H1 (cell line): ENCODE results near the gene KCNJ18. TPM values are rescaled to one million over a fixed set of nuclear protein-coding genes. Genes with fewer than 3 reads are reported as not detected.
"Not testable (repeated sequence)": the region's sequence is repeated elsewhere in the genome, so short reads cannot be mapped to it uniquely, and the experiment has no call there.

Source experiments
- CTCF ChIA-PET: fragments of 300-600 bp; sonication (Branson Sonifier 250); formaldehyde crosslinking; loops from one replicate; lab custom pipeline; 2021; ENCODE audit not compliant: partially characterized antibody; lab: Charles Lee
- POLR2A ChIA-PET: fragments of 300-600 bp; sonication (Branson Sonifier 250); formaldehyde crosslinking; loops from one replicate; lab custom pipeline; 2021; ENCODE audit warnings: inconsistent platforms; ENCODE audit not compliant: partially characterized antibody; lab: Charles Lee
- DNase-seq, 2 experiments: peaks; one replicate each; pipeline versions ENCODE4 v3.0.0 to v3.0.0-alpha.2; 2010 to 2022; ENCODE audit warnings: low spot score in 2 of 2, low read depth in 1 of 2, mixed read lengths in 1 of 2
- FAIRE-seq: peaks from 2 replicates; lab custom pipeline; 2011; peaks lifted over from hg19 to GRCh38; lab: Jason Lieb, UNC
- H2AFZ ChIP-seq: 2 replicates; pipeline ENCODE4 v1.8.1; 2012; ENCODE audit warnings: low read length, inconsistent platforms
- H2AK5ac ChIP-seq: 2 replicates; pipeline ENCODE4 v1.6.1; 2013; ENCODE audit warnings: low read depth, low read length
- H2BK120ac ChIP-seq: replicated peaks from 2 replicates; pipeline ENCODE3; 2013; ENCODE audit warnings: low read depth, low read length, inconsistent platforms
- H2BK12ac ChIP-seq: 2 replicates; pipeline ENCODE4 v1.6.1; 2013; ENCODE audit warnings: low read depth, low read length
- H2BK15ac ChIP-seq: 2 replicates; pipeline ENCODE4 v1.6.1; 2013; ENCODE audit warnings: low read length
- H2BK20ac ChIP-seq: 2 replicates; pipeline ENCODE4 v1.6.1; 2013; ENCODE audit warnings: low read length
- H2BK5ac ChIP-seq: 2 replicates; pipeline ENCODE4 v1.6.1; 2013; ENCODE audit warnings: low read depth, low read length
- H3K14ac ChIP-seq: 2 replicates; pipeline ENCODE4 v1.6.1; 2013; ENCODE audit warnings: inconsistent platforms; ENCODE audit not compliant: insufficient read length
- H3K18ac ChIP-seq: 2 replicates; pipeline ENCODE4 v1.6.1; 2013; ENCODE audit warnings: low read length; ENCODE audit errors: extremely low read depth
- H3K23ac ChIP-seq: 2 replicates; pipeline ENCODE4 v1.6.1; 2013; ENCODE audit warnings: inconsistent platforms; ENCODE audit not compliant: insufficient read length
- H3K23me2 ChIP-seq: 2 replicates; pipeline ENCODE4 v1.6.1; 2013; ENCODE audit warnings: low read depth, low read length
- H3K27ac ChIP-seq: 2 replicates; pipeline ENCODE4 v1.6.1; 2011; ENCODE audit warnings: low read depth, low read length, inconsistent platforms
- H3K27me3 ChIP-seq, 4 experiments: replicated peaks in 1 of 4; 1 replicate in 1 of 4; 2 replicates in 3 of 4; pipeline versions ENCODE4 v1.6.1 to v1.8.1; 2011 to 2013; ENCODE audit warnings: low read length in 3 of 4, mild to moderate bottlenecking in 3 of 4, inconsistent platforms in 2 of 4, mixed read lengths in 2 of 4, moderate library complexity in 1 of 4; ENCODE audit not compliant: control insufficient read depth in 3 of 4, insufficient read depth in 3 of 4; ENCODE audit errors: extremely low read depth in 1 of 4
- H3K36me3 ChIP-seq, 4 experiments: 2 replicates each; pipeline versions ENCODE4 v1.6.1 to v1.8.1; 2011 to 2013; ENCODE audit warnings: mild to moderate bottlenecking in 4 of 4, low read length in 3 of 4, moderate library complexity in 2 of 4, control low read depth in 1 of 4, inconsistent platforms in 1 of 4; ENCODE audit not compliant: insufficient read depth in 4 of 4, control insufficient read depth in 2 of 4
- H3K4ac ChIP-seq: replicated peaks from 2 replicates; pipeline ENCODE3; 2013; ENCODE audit warnings: low read length, low read depth, mixed read lengths, inconsistent platforms; ENCODE audit not compliant: insufficient read length
- H3K4me1 ChIP-seq, 4 experiments: replicated peaks in 1 of 4; 1 replicate in 1 of 4; 2 replicates in 3 of 4; pipeline versions ENCODE4 v1.6.1 to v1.8.1; 2011 to 2013; ENCODE audit warnings: low read length in 3 of 4, inconsistent platforms in 2 of 4, mixed read lengths in 1 of 4; ENCODE audit not compliant: insufficient read depth in 4 of 4, control insufficient read depth in 3 of 4
- H3K4me2 ChIP-seq, 2 experiments: 2 replicates each; pipeline versions ENCODE4 v1.6.1 to v1.8.1; 2011 to 2013; ENCODE audit warnings: low read depth in 2 of 2, low read length in 2 of 2, control low read depth in 1 of 2, inconsistent platforms in 1 of 2, mild to moderate bottlenecking in 1 of 2; ENCODE audit not compliant: insufficient read depth in 1 of 2
- H3K4me3 ChIP-seq, 4 experiments: fragments of 200-600, 300-600 bp in 1 of 4; sonication (generic), shearing (Covaris generic), sonication (Bioruptor Twin) in 1 of 4; 2 replicates each; pipeline versions ENCODE4 v1.5.1 to v1.8.1; 2011 to 2016; ENCODE audit warnings: low read length in 4 of 4, low read depth in 3 of 4, control low read depth in 2 of 4, inconsistent platforms in 2 of 4, mild to moderate bottlenecking in 2 of 4, mixed read lengths in 1 of 4, moderate library complexity in 1 of 4; ENCODE audit not compliant: insufficient read depth in 2 of 4; ENCODE audit errors: extremely low read depth in 1 of 4
- H3K56ac ChIP-seq: replicated peaks from 2 replicates; pipeline ENCODE3; 2013; ENCODE audit warnings: low read depth, mild to moderate bottlenecking, mixed read lengths, low read length, inconsistent platforms; ENCODE audit not compliant: insufficient read length
- H3K79me1 ChIP-seq: 2 replicates; pipeline ENCODE4 v1.6.1; 2013; ENCODE audit warnings: low read depth, low read length, control low read depth
- H3K79me2 ChIP-seq, 2 experiments: 2 replicates each; pipeline versions ENCODE4 v1.6.1 to v1.8.1; 2012 to 2013; ENCODE audit warnings: low read length in 2 of 2, mild to moderate bottlenecking in 2 of 2, inconsistent platforms in 1 of 2; ENCODE audit not compliant: insufficient read depth in 2 of 2, control insufficient read depth in 1 of 2
- H3K9ac ChIP-seq, 4 experiments: replicated peaks in 1 of 4; 1 replicate in 1 of 4; 2 replicates in 3 of 4; pipeline versions ENCODE4 v1.6.1 to v1.8.1; 2011 to 2013; ENCODE audit warnings: low read depth in 3 of 4, low read length in 3 of 4, control low read depth in 2 of 4, mild to moderate bottlenecking in 2 of 4, moderate library complexity in 2 of 4, inconsistent platforms in 1 of 4; ENCODE audit errors: extremely low read depth in 1 of 4
- H3K9me3 ChIP-seq, 2 experiments: 2 replicates each; pipeline versions ENCODE4 v1.6.1 to v1.8.1; 2012 to 2013; ENCODE audit warnings: mild to moderate bottlenecking in 2 of 2, moderate library complexity in 2 of 2, control low read depth in 1 of 2, inconsistent platforms in 1 of 2, low read depth in 1 of 2, low read length in 1 of 2, mixed read lengths in 1 of 2; ENCODE audit not compliant: insufficient read depth in 2 of 2
- H4K20me1 ChIP-seq, 2 experiments: replicated peaks in 1 of 2; 2 replicates each; pipeline versions ENCODE3 to v1.8.1; 2011 to 2013; ENCODE audit warnings: inconsistent platforms in 2 of 2, low read length in 2 of 2, mild to moderate bottlenecking in 1 of 2; ENCODE audit not compliant: insufficient read depth in 2 of 2, control insufficient read depth in 1 of 2
- H4K5ac ChIP-seq: 2 replicates; pipeline ENCODE4 v1.6.1; 2013; ENCODE audit warnings: low read length, low read depth, mixed read lengths, inconsistent platforms; ENCODE audit not compliant: insufficient read length
- H4K8ac ChIP-seq: 2 replicates; pipeline ENCODE4 v1.8.0; 2013; ENCODE audit warnings: mild to moderate bottlenecking, moderate library complexity, low read length, inconsistent platforms; ENCODE audit not compliant: insufficient read depth; ENCODE audit errors: extremely low read depth
- H4K91ac ChIP-seq: replicated peaks from 2 replicates; pipeline ENCODE3; 2013; ENCODE audit warnings: low read length, mixed read lengths, inconsistent platforms; ENCODE audit not compliant: insufficient read length
- WGBS, 2 experiments: shearing (Covaris generic) in 1 of 2; methylation state at CpG; one replicate each; pipeline versions ENCODE4 v1.1.6 to v1.1.7; 2013 to 2015; ENCODE audit warnings: low lambda C conversion rate in 2 of 2, mixed read lengths in 2 of 2, inconsistent platforms in 1 of 2, low coverage in 1 of 2, missing lambda C conversion rate in 1 of 2; ENCODE audit not compliant: insufficient replicate concordance in 2 of 2, insufficient coverage in 1 of 2, insufficient read length in 1 of 2; ENCODE audit errors: extremely low coverage in 1 of 2, missing lambda C conversion rate in 1 of 2; 5-methylcytosine and 5-hydroxymethylcytosine counted together
- polyA plus RNA-seq, 7 experiments: library from polyadenylated mRNA; depleted of rRNA in 3 of 7; stranded (reverse) in 5 of 7; unstranded in 2 of 7; fragments of >200 nt in 5 of 7; fragments of 200-250 nt in 2 of 7; gene quantifications; 1 replicate in 5 of 7; 2 replicates in 1 of 7; 4 replicates in 1 of 7; pipeline versions ENCODE4 v1.2.1 to v1.2.3, GENCODE V29; 2011 to 2013; ENCODE audit warnings: missing spikeins in 2 of 7, mixed read lengths in 2 of 7
- total RNA-seq: library from RNA; stranded (reverse); fragmentation: NEBNext Ultra II Directional; extraction: Animal tissue kit (Norgen Biotek cat#: 25700); gene quantifications from 2 replicates; pipeline ENCODE4 v1.2.1, GENCODE V29; 2021

KCNJ18 gene
- total and polyA plus RNA-seq, 2 of the 8 experiments (the other 6 are each of a cell fraction or from before 2014, with no cell fraction given): not detected

DNA sequence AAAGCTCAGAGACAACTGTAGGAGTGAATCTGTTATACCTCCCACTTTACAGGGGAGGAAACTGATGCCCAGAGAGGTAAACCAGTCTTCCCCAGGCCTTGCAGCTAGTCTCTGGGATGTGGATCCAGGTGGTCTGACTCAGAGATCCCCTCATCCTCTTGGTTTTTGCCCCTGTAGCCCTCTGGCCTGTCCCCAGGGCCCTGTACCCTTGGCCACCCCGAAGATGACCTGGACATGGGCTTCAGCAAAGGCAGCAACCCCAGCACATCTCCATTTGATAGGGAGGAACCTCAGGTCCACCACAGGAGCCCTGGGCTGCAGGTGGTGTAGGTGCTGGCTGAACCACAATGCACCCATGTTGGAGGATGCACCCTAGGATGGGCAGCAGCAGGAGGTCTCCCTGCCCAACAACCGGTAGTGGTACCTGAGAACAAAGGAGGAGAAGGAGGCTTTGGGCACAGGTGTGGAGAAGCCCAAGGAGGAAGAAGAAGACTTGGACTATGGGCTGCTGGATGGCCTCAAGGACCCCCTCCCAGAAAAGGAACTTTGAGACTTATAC is 26.3 kb upstream of the KCNJ18 start:
- H4K91ac ChIP-seq, H2BK15ac ChIP-seq, FAIRE-seq, H3K27me3 ChIP-seq, CTCF ChIA-PET, H3K23me2 ChIP-seq, H3K9ac ChIP-seq, H2BK5ac ChIP-seq, H2BK12ac ChIP-seq, H3K79me2 ChIP-seq, POLR2A ChIA-PET, H3K4ac ChIP-seq, H2AFZ ChIP-seq, H3K4me3 ChIP-seq, H3K79me1 ChIP-seq, DNase-seq, H2BK20ac ChIP-seq, H4K5ac ChIP-seq, H2BK120ac ChIP-seq, H2AK5ac ChIP-seq, H3K4me1 ChIP-seq, H3K4me2 ChIP-seq, H3K36me3 ChIP-seq, H3K27ac ChIP-seq, H3K23ac ChIP-seq, H4K20me1 ChIP-seq, H3K56ac ChIP-seq, H3K18ac ChIP-seq, H4K8ac ChIP-seq, H3K14ac ChIP-seq: not testable (repeated sequence)
- WGBS, 2 experiments: 77% methylated on average over 1 of the region's 2 CpGs; no CpG with 5 or more reads in 1 of the 2 experiments
- H3K9me3 ChIP-seq: peaks cover 45 to 82% of the 10 kb centered on the region in 2 experiments
